K562 (cell line): ENCODE data around the gene UTP4. TPM values are rescaled to one million over a fixed set of nuclear protein-coding genes. Genes with fewer than 3 reads are reported as not detected.

Source experiments
- ATAC-seq: fragments of 200-7000 bp; cut with Tn5 transposase; 3 replicates; pipeline ENCODE4 v1.9.1; 2020; ENCODE audit warnings: moderate library complexity
- BruUV-seq: library from RNA; stranded (reverse); fragments of 400-500 nt; replicated peaks from 2 replicates; lab custom pipeline; 2021; lab: Mats Ljungman, UMichigan
- CTCF ChIA-PET: fragments of 300-600 bp; formaldehyde crosslinking; extraction: SDS; loops from one replicate; lab custom pipeline; 2021; ENCODE audit warnings: low intra/inter-chr PET ratio; lab: Yijun Ruan, JAX
- POLR2A ChIA-PET: fragments of 300-600, 350-650 bp; sonication (Branson Sonifier 250); formaldehyde crosslinking; extraction: SDS; loops from one replicate; lab custom pipeline; 2021; ENCODE audit warnings: antibody characterized with exemption, inconsistent platforms; lab: Yijun Ruan, JAX
- DNase-seq, 4 experiments: peaks; one replicate each; pipeline versions ENCODE4 v3.0.0 to v3.0.0-alpha.2; 2011 to 2018; ENCODE audit warnings: low spot score in 3 of 4, mixed read lengths in 3 of 4; ENCODE audit errors: extremely low read depth in 1 of 4
- FAIRE-seq: peaks from 2 replicates; lab custom pipeline; 2011; peaks lifted over from hg19 to GRCh38; lab: Jason Lieb, UNC
- H2AFZ ChIP-seq: 2 replicates; pipeline ENCODE4 v1.6.0; 2011; ENCODE audit warnings: low read depth, low read length, control low read depth, inconsistent platforms
- H3K27ac ChIP-seq: fragments of 200-600 bp; 3 replicates; pipeline ENCODE4 v1.8.0; 2011; ENCODE audit warnings: low read depth, mild to moderate bottlenecking, control low read depth, inconsistent platforms, low read length, moderate library complexity, mixed read lengths; ENCODE audit errors: extremely low read depth
- H3K27me3 ChIP-seq, 2 experiments: fragments of 300-600 bp in 1 of 2; 2 replicates in 1 of 2; 3 replicates in 1 of 2; pipeline versions ENCODE4 v1.6.0 to v1.8.0; 2011; ENCODE audit warnings: inconsistent platforms in 2 of 2, low read length in 2 of 2, mild to moderate bottlenecking in 1 of 2, mixed read lengths in 1 of 2, moderate library complexity in 1 of 2; ENCODE audit not compliant: control insufficient read depth in 2 of 2, insufficient read depth in 2 of 2
- H3K36me3 ChIP-seq: fragments of 300-600 bp; 3 replicates; pipeline ENCODE4 v1.8.0; 2011; ENCODE audit warnings: mild to moderate bottlenecking, low read length, inconsistent platforms; ENCODE audit not compliant: control insufficient read depth, insufficient read depth
- H3K4me1 ChIP-seq, 2 experiments: fragments of 200-600 bp in 1 of 2; replicated peaks in 1 of 2; 2 replicates in 1 of 2; 3 replicates in 1 of 2; pipeline versions ENCODE4 v1.5.1 to v1.8.0; 2011; ENCODE audit warnings: inconsistent platforms in 2 of 2, low read length in 2 of 2, mild to moderate bottlenecking in 1 of 2, mixed read lengths in 1 of 2, moderate library complexity in 1 of 2; ENCODE audit not compliant: control insufficient read depth in 2 of 2, insufficient read depth in 2 of 2
- H3K4me2 ChIP-seq: 2 replicates; pipeline ENCODE4 v1.6.1; 2011; ENCODE audit warnings: low read length, control low read depth, inconsistent platforms, mixed read lengths; ENCODE audit not compliant: insufficient read depth
- H3K4me3 ChIP-seq: fragments of 200-600 bp; sonication (generic), shearing (Covaris generic); 2 replicates; pipeline ENCODE4 v1.5.1; 2016; ENCODE audit warnings: control low read depth, inconsistent platforms
- H3K79me2 ChIP-seq: fragments of 200-600 bp; 3 replicates; pipeline ENCODE4 v1.8.0; 2011; ENCODE audit warnings: low read length, inconsistent platforms; ENCODE audit not compliant: control insufficient read depth, insufficient read depth
- H3K9ac ChIP-seq, 2 experiments: 2 replicates each; pipeline versions ENCODE4 v1.6.0 to v1.6.1; 2011; ENCODE audit warnings: low read depth in 2 of 2, low read length in 2 of 2, control low read depth in 1 of 2, inconsistent platforms in 1 of 2, mild to moderate bottlenecking in 1 of 2, mixed read lengths in 1 of 2; ENCODE audit not compliant: insufficient read depth in 1 of 2
- H3K9me1 ChIP-seq: one replicate; pipeline ENCODE4 v1.6.0; 2011; ENCODE audit warnings: inconsistent platforms, mild to moderate bottlenecking, low read length, moderate library complexity; ENCODE audit not compliant: control insufficient read depth, insufficient read depth
- H3K9me3 ChIP-seq: replicated peaks from 2 replicates; pipeline ENCODE4 v1.5.1; 2011; ENCODE audit warnings: low read depth, low read length, inconsistent platforms; ENCODE audit not compliant: control insufficient read depth, insufficient read depth
- H4K20me1 ChIP-seq: replicated peaks from 2 replicates; pipeline ENCODE4 v1.6.1; 2011; ENCODE audit warnings: low read length, inconsistent platforms, mixed read lengths; ENCODE audit not compliant: control insufficient read depth, insufficient read depth
- BHLHE40 ChIP-seq: IDR thresholded peaks from 2 replicates; pipeline ENCODE4 v1.6.1; 2011; ENCODE audit warnings: low read length, improper control_type of control experiment
- CBX5 ChIP-seq: IDR thresholded peaks from 2 replicates; pipeline ENCODE4 v1.6.1; 2014; ENCODE audit warnings: low read depth, borderline replicate concordance
- E4F1 ChIP-seq: fragments of 250-450 bp; sonication (Bioruptor Pico); IDR thresholded peaks from 2 replicates; pipeline ENCODE4 v1.5.0; 2021; ENCODE audit warnings: mild to moderate bottlenecking, borderline replicate concordance
- GATAD2B ChIP-seq: fragments of 450-650 bp; IDR thresholded peaks from 2 replicates; pipeline ENCODE4 v1.6.1; 2017; ENCODE audit warnings: mild to moderate bottlenecking, borderline replicate concordance
- HLTF ChIP-seq: fragments of 450-650 bp; IDR thresholded peaks from 2 replicates; pipeline ENCODE4 v1.6.1; 2016
- POU5F1 ChIP-seq: fragments of 150-350 bp; IDR thresholded peaks from 2 replicates; pipeline ENCODE4 v1.6.1; 2014; ENCODE audit warnings: borderline replicate concordance, low read length, low read depth, mild to moderate bottlenecking; ENCODE audit not compliant: partially characterized antibody
- RBM34 ChIP-seq: fragments of 200-400 bp; formaldehyde crosslinking; IDR thresholded peaks from 2 replicates; pipeline ENCODE4 v1.6.1; 2018; ENCODE audit warnings: low read length, borderline replicate concordance; ENCODE audit not compliant: insufficient read depth
- STAG1 ChIP-seq: sonication (generic); formaldehyde crosslinking; IDR thresholded peaks from 2 replicates; pipeline ENCODE4 v1.5.0; 2020; ENCODE audit warnings: missing genetic modification reagents, borderline replicate concordance
- USF1 ChIP-seq: sonication (generic); formaldehyde crosslinking; IDR thresholded peaks from 2 replicates; pipeline ENCODE4 v1.9.0; 2022; ENCODE audit warnings: mild to moderate bottlenecking, missing genetic modification reagents
- ZC3H11A ChIP-seq: IDR thresholded peaks from 2 replicates; pipeline ENCODE4 v1.6.1; 2012; ENCODE audit warnings: low read depth, low read length, improper control_type of control experiment
- ZZZ3 ChIP-seq: fragments of 450-650 bp; IDR thresholded peaks from 2 replicates; pipeline ENCODE4 v1.6.1; 2016; ENCODE audit warnings: antibody characterized with exemption, mild to moderate bottlenecking, moderate library complexity
- WGBS: fragments of 100-300 bp; shearing (Covaris generic); methylation state at CpG from one replicate; pipeline ENCODE4 v1.1.6; 2016; ENCODE audit warnings: low coverage, mixed read lengths; ENCODE audit not compliant: insufficient coverage; ENCODE audit errors: missing lambda C conversion rate; 5-methylcytosine and 5-hydroxymethylcytosine counted together
- in situ Hi-C: fragments of 300-500 bp; cut with MboI; formaldehyde crosslinking; loops from 4 replicates; pipeline ENCODE4 v1.15.0; 2018; ENCODE audit warnings: inconsistent platforms, mixed read lengths
- intact Hi-C: fragments of 100-400 bp; cut with micrococcal nuclease; formaldehyde crosslinking; loops from 2 replicates; pipeline ENCODE4 v1.14.2; 2022
- polyA plus RNA-seq, 8 experiments: library from polyadenylated mRNA; depleted of rRNA in 4 of 8; stranded (reverse) in 5 of 8; unstranded in 3 of 8; fragments of >200 nt; fragmentation: Nextera tagmentation in 2 of 8; fragmentation: Illumina TruSeq in 1 of 8; extraction: Ambion mirVana in 2 of 8; extraction: Trizol in 1 of 8; gene quantifications; 2 replicates each; pipeline versions ENCODE4 v1.2.1 to v1.2.3, GENCODE V29; 2011 to 2014; ENCODE audit warnings: inconsistent platforms in 1 of 8, missing spikeins in 1 of 8
- total RNA-seq, 7 experiments: library from RNA; depleted of rRNA in 6 of 7; stranded (reverse); fragments of >200 nt in 6 of 7; fragmentation: Illumina TruSeq in 2 of 7; extraction: Trizol in 2 of 7; gene quantifications; 2 replicates each; pipeline versions ENCODE4 v1.2.1 to v1.2.3, GENCODE V29; 2011 to 2021; ENCODE audit warnings: low replicate concordance in 1 of 7

Gene UTP4
- total and polyA plus RNA-seq, 9 of the 15 experiments (the other 6 are each of a cell fraction or from before 2014, with no cell fraction given): 46.1 to 203 (median 145) TPM

GRCh38 chr16:69157196-69157595, 24.7 kb downstream of the UTP4 start:
- TF ChIP-seq ZZZ3 (no peak), E4F1 (CRISPR knock-in tag) (no peak), RBM34 (no peak), STAG1 (CRISPR knock-in tag) (no peak), HLTF (no peak), CBX5 (no peak), ZC3H11A (no peak), USF1 (no peak), POU5F1 (no peak), GATAD2B (no peak), BHLHE40 (no peak)
- TF ChIP-seq, all 486 proteins: peak for 0

More at GRCh38 chr16:69157196-69157595, 24.7 kb downstream of the UTP4 start:
- Histone ChIP-seq H2AFZ (no peak overlapping the region), H3K9ac (no peak overlapping the region), H3K79me2 (no peaks in the 10 kb centered on the region), H3K9me3 (no peaks in the 10 kb centered on the region), H3K9me1 (no peaks in the 10 kb centered on the region), H4K20me1 (no peaks in the 10 kb centered on the region), H3K4me2 (no peak overlapping the region), H3K4me1 (no peaks in the 10 kb centered on the region), H3K27ac (no peak overlapping the region), H3K4me3 (no peak overlapping the region), H3K36me3 (peaks cover 92% of the 10 kb centered on the region), H3K27me3 (no peaks in the 10 kb centered on the region)
- FAIRE-seq (no peak), DNase-seq (no peak), ATAC-seq (no peak)
- in situ Hi-C loops (no loop called here), intact Hi-C loops (no loop called here)
- ChIA-PET POLR2A (interaction anchor here (1.1 to 1.6 kb wide), 3 partner anchors 11 to 129 kb away, joined by 3 read pairs; no protein-coding TSS in a partner anchor), CTCF (no interaction called here)
- no TSS peak for BruUV-seq
- 92% methylated on average over 3 of the region's 3 CpGs for WGBS
